Neutrophil (primary cell): ENCODE data around the gene PIP5K1B.

ENCODE experiments used
- H3K27ac ChIP-seq: fragments of 200-600 bp; sonication (generic); 2 replicates; pipeline ENCODE4 v1.5.1; 2016; ENCODE audit warnings: mild to moderate bottlenecking, moderate library complexity
- H3K27me3 ChIP-seq: fragments of 200-600 bp; sonication (generic); 2 replicates; pipeline ENCODE4 v1.6.0; 2016; ENCODE audit warnings: mild to moderate bottlenecking
- H3K36me3 ChIP-seq: fragments of 200-600 bp; sonication (generic); 2 replicates; pipeline ENCODE4 v1.5.1; 2017
- H3K4me1 ChIP-seq, 2 experiments: fragments of 200-600 bp in 1 of 2; sonication (generic) in 1 of 2; 1 replicate in 1 of 2; 2 replicates in 1 of 2; pipeline versions ENCODE4 v1.5.1 to v1.6.1; 2013 to 2016; ENCODE audit warnings: low read depth in 1 of 2, low read length in 1 of 2, mild to moderate bottlenecking in 1 of 2, moderate library complexity in 1 of 2; ENCODE audit not compliant: control insufficient read depth in 1 of 2, insufficient read depth in 1 of 2
- H3K4me3 ChIP-seq, 2 experiments: fragments of 200-600 bp in 1 of 2; sonication (generic) in 1 of 2; 1 replicate in 1 of 2; 2 replicates in 1 of 2; pipeline ENCODE4 v1.5.1; 2013 to 2016; ENCODE audit warnings: low read depth in 1 of 2, low read length in 1 of 2, mild to moderate bottlenecking in 1 of 2, moderate library complexity in 1 of 2
- H3K9me3 ChIP-seq: fragments of 200-600 bp; sonication (generic); 2 replicates; pipeline ENCODE4 v1.5.1; 2016
- TF ChIP-seq, protein P1 (sequence below): fragments of 200-600 bp; sonication (generic); IDR thresholded peaks from 2 replicates; pipeline ENCODE4 v1.5.1; 2016; ENCODE audit warnings: antibody characterized with exemption

The PIP5K1B gene

DNA sequence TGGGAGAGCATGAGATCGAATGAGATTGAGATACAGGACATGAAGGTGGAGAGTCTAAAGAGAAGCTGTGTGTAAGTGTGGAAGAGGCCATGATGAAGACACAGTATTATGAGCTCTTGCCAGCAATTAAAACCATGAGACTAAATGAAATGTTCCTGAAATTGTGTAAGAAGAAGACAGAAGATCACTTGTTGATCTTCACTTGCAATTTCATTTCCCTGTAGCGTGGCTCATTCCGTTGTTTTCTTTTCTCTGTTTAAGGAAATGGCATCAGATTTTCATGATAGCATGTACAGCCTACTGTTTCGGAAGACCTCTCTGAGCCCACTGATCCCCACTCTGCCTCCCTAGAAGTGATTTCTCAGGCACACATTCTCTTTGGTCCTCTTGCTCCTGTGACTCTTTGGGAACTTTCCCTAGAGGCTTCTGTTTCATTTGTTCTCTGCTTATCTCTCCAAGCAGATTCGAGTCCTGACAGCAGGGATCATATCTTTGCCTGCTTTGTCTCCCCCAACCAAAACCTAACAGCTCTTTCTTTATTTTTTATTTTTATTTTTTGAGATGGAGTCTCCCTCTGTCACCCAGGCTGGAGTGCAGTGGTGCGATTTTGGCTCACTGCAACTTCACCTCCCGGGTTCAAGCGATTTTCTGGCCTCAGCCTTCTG, 16.8 kb downstream of the PIP5K1B start:
- H3K4me1 ChIP-seq = peaks cover 21 to 35% of the 10 kb centered on the region in 2 experiments
- TF ChIP-seq, protein P1, sequence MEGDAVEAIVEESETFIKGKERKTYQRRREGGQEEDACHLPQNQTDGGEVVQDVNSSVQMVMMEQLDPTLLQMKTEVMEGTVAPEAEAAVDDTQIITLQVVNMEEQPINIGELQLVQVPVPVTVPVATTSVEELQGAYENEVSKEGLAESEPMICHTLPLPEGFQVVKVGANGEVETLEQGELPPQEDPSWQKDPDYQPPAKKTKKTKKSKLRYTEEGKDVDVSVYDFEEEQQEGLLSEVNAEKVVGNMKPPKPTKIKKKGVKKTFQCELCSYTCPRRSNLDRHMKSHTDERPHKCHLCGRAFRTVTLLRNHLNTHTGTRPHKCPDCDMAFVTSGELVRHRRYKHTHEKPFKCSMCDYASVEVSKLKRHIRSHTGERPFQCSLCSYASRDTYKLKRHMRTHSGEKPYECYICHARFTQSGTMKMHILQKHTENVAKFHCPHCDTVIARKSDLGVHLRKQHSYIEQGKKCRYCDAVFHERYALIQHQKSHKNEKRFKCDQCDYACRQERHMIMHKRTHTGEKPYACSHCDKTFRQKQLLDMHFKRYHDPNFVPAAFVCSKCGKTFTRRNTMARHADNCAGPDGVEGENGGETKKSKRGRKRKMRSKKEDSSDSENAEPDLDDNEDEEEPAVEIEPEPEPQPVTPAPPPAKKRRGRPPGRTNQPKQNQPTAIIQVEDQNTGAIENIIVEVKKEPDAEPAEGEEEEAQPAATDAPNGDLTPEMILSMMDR = no peak
- H3K9me3 ChIP-seq = no peaks in the 10 kb centered on the region
- no peaks in the 10 kb centered on the region for H3K36me3 ChIP-seq
- no peaks in the 10 kb centered on the region for H3K27me3 ChIP-seq
- no peak overlapping the region for H3K4me3 ChIP-seq
- H3K27ac ChIP-seq = no peak overlapping the region

DNA sequence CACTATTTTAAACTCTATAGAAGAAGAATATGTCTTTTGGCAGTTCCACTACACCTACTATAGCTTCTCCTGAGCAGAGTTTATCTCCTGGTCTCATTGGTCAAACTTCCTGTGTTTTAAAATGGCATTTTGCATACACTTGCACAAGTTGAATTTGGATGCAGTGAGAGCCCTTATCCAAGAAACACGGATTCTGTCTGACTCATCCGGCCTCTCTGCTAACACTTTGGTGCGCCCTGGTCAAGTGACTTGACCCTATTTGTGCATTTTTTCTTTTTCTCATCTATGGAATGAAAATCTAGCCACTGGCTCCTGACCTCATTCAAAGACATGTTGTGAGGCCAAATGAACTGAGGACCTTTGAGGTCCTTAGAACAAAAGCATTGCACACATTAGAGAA, 20.0 kb downstream of the PIP5K1B start:
- H3K27me3 ChIP-seq = no peaks in the 10 kb centered on the region
- TF ChIP-seq, protein P1 = no peak
- H3K4me1 ChIP-seq = peaks cover 14 to 17% of the 10 kb centered on the region in 2 experiments
- H3K4me3 ChIP-seq = no peak overlapping the region
- no peaks in the 10 kb centered on the region for H3K36me3 ChIP-seq
- no peak overlapping the region for H3K27ac ChIP-seq
- H3K9me3 ChIP-seq = no peaks in the 10 kb centered on the region

DNA sequence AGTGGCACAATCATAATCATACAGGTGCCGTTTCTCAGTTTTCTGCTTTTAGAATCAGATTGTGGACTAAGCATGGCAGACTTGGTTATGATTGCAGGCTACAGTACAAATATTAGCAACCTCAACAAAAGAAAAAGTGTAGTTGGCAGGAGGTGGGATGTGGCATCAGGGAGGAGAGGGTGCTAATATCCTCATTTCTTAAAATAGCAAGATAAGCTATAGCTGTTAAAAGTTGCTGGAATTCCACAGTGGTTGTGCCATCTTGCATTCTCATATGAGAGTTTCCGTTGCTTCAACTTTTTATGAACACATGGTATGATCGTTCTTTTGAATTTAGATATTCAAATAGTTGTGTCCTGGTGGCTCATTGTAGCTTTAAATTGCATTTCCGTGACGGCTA, 21.4 kb downstream of the PIP5K1B start:
- Histone ChIP-seq H3K9me3 (no peaks in the 10 kb centered on the region), H3K27ac (no peak overlapping the region), H3K4me3 (no peak overlapping the region), H3K36me3 (no peaks in the 10 kb centered on the region), H3K4me1 (peaks cover under 1 to 3% of the 10 kb centered on the region in 2 experiments), H3K27me3 (no peaks in the 10 kb centered on the region)
- TF ChIP-seq, protein P1 = no peak

DNA sequence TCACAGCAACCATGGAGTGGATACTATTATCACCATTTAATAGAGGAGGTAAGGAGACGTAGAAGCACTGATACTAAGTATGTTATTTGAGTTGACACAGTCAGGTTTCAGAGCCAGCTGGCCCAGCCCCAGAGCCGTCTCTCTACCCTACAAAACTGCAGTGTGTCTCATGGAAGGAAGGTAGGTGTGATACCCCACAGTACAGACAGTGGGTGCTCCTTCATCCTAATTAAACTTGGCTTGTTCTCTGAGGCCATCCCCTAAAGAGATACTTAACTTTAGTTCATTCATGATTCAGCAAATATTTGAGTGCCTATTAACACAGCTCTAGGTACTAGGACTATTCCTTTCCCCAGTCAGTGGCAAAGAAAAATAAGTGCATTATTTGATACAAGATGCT, 22.6 kb downstream of the PIP5K1B start:
- Histone ChIP-seq H3K9me3 (no peaks in the 10 kb centered on the region), H3K36me3 (no peaks in the 10 kb centered on the region), H3K4me1 (no peaks in the 10 kb centered on the region), H3K27ac (no peak overlapping the region), H3K4me3 (no peak overlapping the region), H3K27me3 (no peaks in the 10 kb centered on the region)
- TF ChIP-seq, protein P1 = no peak

DNA sequence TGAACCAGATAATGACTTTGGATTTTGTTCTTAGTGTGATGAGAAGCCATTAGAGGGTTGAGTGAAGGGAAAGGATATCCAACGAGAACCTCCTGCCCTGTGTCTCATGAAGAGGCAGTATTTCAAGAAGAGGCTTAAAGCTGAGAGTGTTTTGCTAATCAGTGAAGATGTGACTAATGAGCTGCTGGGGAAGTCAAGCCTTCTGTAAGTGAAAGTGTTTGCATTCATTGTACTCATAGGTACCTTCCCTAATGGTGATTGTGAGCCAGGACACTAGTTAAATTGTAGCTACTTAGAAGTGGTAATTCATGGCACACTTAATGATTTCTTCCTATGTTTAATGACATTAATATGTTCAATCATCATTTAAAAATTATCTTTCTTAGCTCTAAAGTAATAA, 23.7 kb downstream of the PIP5K1B start:
- Histone ChIP-seq H3K27ac (no peak overlapping the region), H3K9me3 (no peaks in the 10 kb centered on the region), H3K4me3 (no peak overlapping the region), H3K36me3 (no peaks in the 10 kb centered on the region), H3K27me3 (no peaks in the 10 kb centered on the region), H3K4me1 (no peaks in the 10 kb centered on the region)
- TF ChIP-seq, protein P1 = no peak
